ENCODE data around the gene TPSG1.
"Not testable (repeated sequence)": the region's sequence is repeated elsewhere in the genome, so short reads cannot be mapped to it uniquely, and the experiment has no call there.

Gene TPSG1

GRCh38 chr16:1230471-1231212, 5.6 kb upstream of the TPSG1 start:
- not testable (repeated sequence) for DNase-seq (ENCODE audit: low read depth, low spot score)

GRCh38 chr16:1230084-1230470, 5.0 kb upstream of the TPSG1 start, which contains the start of gene TPSB2:
TSS of gene TPSB2 (minus strand) at chr16:1230184. CDS start at chr16:1229951, 233 bp downstream.
- not testable (repeated sequence) for DNase-seq (ENCODE audit: low read depth, low spot score)

- not testable (repeated sequence) for DNase-seq (ENCODE audit: low read depth, low spot score)
These were observed 4.4 kb upstream of the TPSG1 start for GRCh38 chr16:1229476-1229875.

GRCh38 chr16:1228227-1228626, 3.2 kb upstream of the TPSG1 start:
- not testable (repeated sequence) for DNase-seq (ENCODE audit: low read depth, low spot score)

GRCh38 chr16:1226692-1227091, 1.6 kb upstream of the TPSG1 start:
- DNase-seq (ENCODE audit: low read depth, low spot score): not testable (repeated sequence)

GRCh38 chr16:1225728-1226311, 752 bp upstream of the TPSG1 start:
- not testable (repeated sequence) for DNase-seq (ENCODE audit: low read depth, low spot score)

GRCh38 chr16:1224558-1224957, 510 bp downstream of the TPSG1 start:
- DNase-seq (ENCODE audit: low read depth, low spot score): no peak

- no peak for DNase-seq (ENCODE audit: low read depth, low spot score)
These were observed 1.5 kb downstream of the TPSG1 start for GRCh38 chr16:1223355-1224214.

GRCh38 chr16:1222553-1223354, 2.3 kb downstream of the TPSG1 start:
- DNase-seq (ENCODE audit: low read depth, low spot score): no peak

GRCh38 chr16:1221628-1222552, 3.2 kb downstream of the TPSG1 start:
- no peak for DNase-seq (ENCODE audit: low read depth, low spot score)

- no peak for DNase-seq (ENCODE audit: low read depth, low spot score)
These were observed 4.0 kb downstream of the TPSG1 start for GRCh38 chr16:1220841-1221627.

- DNase-seq (ENCODE audit: low read depth, low spot score): no peak
These were observed 4.9 kb downstream of the TPSG1 start for GRCh38 chr16:1220098-1220728.

- no peak for DNase-seq (ENCODE audit: low read depth, low spot score)
These were observed 6.0 kb downstream of the TPSG1 start for GRCh38 chr16:1218930-1219611.

- no peak for DNase-seq (ENCODE audit: low read depth, low spot score)
These were observed 6.8 kb downstream of the TPSG1 start for GRCh38 chr16:1218061-1218929.

- no peak for DNase-seq (ENCODE audit: low read depth, low spot score)
These were observed 7.5 kb downstream of the TPSG1 start for GRCh38 chr16:1217526-1217925.

GRCh38 chr16:1216681-1217400, 8.2 kb downstream of the TPSG1 start:
- no peak for DNase-seq (ENCODE audit: low read depth, low spot score)

GRCh38 chr16:1216296-1216619, 8.8 kb downstream of the TPSG1 start:
- no peak for DNase-seq (ENCODE audit: low read depth, low spot score)
